GDM1 (cell line): Measurements from ENCODE around the gene SPPL2B.

Source experiments
- DNase-seq: peaks from one replicate; lab custom pipeline; 2025; lab: John Stamatoyannopoulos, UW

The SPPL2B gene

DNA sequence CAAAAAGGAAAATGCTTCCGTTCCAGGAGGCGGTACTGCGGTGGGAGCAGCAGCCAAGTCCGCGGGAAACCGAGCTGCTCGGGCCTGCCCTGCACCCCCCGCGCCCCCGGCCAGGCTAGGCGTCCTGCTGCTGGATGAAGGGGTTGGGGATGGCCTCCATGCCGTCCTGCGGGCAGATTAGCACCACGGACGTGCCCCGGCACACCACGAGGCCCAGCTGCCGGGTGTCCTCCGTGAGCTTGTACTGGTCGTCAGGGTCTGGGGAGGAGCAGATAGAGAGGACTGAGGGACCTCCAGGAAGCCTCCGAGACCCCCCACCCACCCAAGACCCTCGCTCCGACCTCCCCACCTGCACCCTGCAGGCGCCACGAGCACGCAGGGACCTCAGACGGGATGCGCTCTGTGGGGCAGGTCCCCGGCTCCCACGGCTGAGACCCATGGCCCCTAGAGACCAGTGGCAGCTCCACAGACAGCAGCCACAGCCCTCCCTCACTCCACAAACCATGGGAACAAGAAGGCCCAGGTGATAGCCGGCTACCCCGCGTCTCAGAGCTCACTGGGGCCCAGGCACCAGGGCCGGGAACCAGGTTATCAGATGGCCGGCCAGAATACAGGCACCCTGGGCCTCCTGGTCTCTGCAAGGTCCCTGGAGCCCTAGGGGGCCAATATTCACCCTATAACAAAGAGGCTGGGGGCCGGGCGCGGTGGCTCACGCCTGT lies 6.8 kb upstream of the SPPL2B start:
- DNase-seq, result no peak

DNA sequence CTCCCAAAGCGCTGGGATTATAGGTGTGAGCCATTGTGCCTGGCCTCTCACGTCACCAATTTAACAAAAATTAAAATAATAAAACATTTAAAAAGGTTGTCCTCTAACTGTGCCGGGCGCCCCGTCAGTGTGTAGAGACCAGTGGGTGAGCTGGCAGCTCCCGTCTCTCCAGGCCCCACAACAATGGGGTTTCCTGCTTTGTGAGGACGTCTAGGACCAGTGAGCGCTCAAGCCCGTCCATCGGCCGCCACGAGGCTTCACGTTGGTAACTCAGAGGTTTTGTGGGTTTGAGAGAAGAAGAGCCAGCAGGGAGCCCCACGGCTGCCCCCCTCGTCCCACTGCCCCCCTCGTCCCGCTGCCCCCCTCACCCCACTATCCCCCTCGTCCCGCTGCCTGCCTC lies 4.8 kb upstream of the SPPL2B start:
- DNase-seq, result no peak

DNA sequence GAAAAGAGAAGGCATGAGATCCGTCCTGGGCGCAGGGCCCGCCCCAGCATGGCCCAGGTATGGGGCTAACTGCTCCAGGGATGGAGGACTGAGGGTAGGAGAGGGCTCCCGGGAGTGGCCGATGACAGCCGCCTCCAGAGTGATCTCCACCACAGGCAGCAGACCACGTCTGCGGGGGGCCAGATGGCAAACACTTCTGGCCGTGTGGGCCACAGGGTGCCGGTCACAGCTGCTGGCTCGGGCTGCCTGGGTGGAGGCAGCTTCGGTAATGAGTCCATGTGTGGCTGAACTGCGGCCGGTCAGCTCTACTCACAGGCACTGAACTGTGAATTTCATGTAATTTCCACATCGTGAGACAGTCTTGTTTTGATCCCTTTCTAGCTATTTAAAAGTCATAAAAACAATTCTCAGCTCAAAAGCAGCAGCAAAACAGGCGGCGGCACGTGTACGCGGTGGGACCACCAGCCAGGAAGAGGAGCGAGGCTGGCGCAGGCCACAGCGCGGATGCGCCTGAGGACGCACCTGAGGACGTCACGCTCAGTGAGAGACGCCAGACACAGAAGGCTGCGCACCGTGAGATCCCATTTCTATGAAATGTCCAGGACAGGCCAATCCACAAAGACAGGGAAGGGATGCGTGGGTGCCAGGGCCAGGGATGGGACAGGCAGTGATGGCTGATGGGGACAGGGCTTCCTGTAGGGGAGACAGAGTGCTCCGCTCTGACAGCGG lies 4.1 kb upstream of the SPPL2B start:
- DNase-seq, result no peak

GRCh38 chr19:2325281-2326046 lies 3.0 kb upstream of the SPPL2B start:
- DNase-seq, result no peak

DNA sequence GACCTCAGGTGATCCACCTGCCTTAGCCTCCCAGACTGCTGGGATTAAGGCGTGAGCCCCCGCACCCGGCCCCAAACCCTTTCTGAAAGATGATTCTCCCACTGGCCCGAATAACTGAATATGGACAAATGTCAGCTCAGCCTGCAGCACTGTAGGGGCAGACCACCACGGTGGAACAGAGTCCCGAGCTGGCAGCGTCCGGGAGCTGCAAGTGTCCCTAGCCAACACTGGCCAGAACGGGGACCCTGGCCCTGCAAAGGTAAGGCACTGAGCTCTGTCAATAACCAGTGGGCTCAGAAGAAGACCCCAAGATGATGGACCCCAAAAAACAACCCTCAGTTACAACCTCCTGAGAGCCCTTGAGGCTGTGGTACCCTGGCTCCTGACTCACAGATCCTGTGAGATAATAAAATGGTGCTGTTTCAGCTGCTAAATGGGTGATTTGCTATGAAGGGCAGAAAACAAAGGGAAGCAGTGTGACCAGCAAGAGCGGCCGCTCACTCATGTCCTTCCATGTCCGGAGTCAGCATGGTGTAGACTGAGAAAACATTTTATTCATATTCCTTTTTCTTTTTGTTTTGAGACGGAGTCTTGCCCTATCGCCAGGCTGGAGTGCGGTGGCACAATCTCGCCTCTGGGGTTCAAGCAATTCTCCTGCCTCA lies 1.7 kb upstream of the SPPL2B start:
- no peak for DNase-seq

GRCh38 chr19:2327773-2328400 lies 597 bp upstream of the SPPL2B start:
- DNase-seq, result no peak

DNA sequence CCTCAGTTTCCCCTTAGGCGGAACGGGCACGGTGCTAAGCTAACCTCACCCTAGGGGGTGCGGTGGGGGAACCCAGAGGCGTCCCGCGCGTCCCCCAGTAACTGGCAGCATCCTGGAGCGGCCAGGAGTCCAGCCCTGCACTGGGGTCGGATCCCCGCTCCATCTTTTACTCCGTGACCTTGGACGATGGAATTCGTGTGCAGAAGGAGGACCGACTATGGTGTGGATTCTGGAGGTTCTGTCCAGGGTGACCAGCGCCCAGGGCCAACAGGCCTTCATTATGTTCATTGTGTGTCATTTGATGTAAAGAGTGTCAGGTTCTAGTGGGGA lies 630 bp downstream of the SPPL2B start:
- no peak for DNase-seq

DNA sequence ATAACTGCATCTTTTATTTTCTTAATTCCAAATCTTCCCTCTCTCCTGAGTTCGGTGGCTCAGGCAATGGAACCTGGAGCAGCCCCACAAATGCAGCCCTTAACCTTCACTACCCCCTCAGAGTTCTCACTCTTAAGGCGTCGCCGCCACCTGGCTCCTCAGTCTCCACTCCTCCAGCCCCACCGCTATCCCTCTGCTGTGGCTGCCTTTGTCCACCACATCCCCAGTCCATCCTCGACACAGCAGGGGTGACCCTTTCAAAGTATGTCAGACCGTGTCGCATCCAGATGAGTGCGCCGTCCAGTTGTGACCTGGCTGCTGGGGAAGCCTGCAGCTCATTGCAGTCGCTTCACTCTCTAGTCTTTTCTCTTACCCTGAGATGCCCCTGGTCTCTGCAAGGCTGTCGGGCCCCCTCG lies 1.0 kb downstream of the SPPL2B start:
- DNase-seq, result no peak

DNA sequence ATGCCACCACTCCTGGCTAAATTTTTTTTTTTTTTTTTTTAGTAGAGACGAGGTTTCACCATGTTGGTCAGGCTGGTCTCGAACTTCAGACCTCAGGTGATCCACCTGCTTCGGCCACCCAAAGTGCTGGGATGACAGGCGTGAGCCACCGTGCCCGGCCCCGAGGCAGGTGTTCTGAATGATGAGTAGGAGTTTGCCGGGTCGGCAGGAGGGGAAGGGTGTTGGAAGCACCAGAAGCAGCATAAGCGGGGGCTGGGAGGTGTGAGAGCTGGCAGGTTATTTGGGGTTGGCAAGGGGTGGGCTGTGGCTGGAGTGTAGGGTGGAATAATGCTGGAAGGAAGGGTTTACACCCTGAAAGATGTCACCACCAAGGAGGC lies 1.8 kb downstream of the SPPL2B start:
- DNase-seq, result no peak

GRCh38 chr19:2330632-2331284 lies 2.3 kb downstream of the SPPL2B start:
- DNase-seq, result no peak

DNA sequence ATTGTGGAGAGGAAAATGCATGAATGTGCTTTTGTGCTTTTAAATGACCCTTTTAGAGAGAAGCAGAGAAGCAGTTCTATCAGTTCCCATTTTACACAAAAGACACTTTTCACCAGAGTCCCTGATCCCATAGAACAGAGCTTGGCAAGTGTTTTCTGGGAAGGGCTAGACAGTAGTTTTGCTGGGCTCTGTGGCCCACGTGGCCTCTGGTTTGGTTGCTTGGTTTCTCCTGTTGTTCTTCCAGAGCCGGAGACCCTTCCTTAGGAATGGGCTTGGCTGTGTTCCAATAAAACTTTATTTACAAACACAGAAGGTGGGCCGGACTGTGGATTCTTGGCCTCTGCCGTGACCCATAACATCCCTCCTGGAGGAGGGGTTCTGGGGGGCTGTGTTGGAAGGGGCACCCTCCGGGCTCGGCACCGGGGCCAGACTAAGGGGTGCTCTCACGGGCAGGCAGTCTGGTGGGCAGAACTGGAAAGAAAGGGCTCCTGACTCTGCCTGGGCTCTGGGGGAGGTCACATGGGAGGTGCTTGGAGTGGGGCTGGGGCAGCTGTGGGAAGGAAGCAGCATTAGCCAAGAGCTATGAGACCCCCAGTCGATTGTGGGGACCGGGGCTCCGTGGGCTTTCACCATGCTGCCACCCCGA lies 3.2 kb downstream of the SPPL2B start:
- no peak for DNase-seq

DNA sequence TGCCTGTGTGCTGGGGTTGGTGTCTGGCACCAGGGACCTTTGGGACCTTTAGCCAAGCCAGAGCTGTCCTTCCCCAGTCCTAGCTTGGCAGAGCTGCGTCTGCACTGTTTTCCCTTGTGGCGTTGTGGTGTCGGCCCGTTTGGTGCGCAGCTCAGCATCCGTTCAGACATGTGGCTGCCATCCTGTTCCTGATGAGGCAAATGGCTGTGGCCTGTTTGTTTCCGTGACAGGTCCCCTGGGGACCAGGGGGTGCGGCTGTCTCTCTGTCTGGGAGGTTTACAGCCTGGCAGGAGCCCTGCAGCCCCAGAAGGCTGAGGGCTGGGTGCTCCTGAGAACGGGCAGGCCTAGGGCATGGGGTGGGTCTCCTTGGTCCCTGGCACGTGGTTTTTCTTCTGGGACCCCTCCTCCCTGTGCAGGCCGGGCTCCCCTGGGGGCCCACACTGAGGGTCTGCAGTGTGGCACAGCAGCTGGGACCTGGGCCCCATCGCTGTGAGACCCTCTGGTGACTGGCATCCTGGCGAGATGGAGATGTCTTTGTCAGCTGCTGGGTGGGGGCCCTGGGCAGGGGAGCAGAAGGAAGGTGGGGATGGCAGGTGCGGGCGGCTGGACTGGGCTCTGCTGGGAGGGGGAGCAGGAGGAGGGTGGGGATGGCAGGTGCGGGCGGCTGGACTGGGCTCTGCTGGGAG lies 4.0 kb downstream of the SPPL2B start:
- no peak for DNase-seq

DNA sequence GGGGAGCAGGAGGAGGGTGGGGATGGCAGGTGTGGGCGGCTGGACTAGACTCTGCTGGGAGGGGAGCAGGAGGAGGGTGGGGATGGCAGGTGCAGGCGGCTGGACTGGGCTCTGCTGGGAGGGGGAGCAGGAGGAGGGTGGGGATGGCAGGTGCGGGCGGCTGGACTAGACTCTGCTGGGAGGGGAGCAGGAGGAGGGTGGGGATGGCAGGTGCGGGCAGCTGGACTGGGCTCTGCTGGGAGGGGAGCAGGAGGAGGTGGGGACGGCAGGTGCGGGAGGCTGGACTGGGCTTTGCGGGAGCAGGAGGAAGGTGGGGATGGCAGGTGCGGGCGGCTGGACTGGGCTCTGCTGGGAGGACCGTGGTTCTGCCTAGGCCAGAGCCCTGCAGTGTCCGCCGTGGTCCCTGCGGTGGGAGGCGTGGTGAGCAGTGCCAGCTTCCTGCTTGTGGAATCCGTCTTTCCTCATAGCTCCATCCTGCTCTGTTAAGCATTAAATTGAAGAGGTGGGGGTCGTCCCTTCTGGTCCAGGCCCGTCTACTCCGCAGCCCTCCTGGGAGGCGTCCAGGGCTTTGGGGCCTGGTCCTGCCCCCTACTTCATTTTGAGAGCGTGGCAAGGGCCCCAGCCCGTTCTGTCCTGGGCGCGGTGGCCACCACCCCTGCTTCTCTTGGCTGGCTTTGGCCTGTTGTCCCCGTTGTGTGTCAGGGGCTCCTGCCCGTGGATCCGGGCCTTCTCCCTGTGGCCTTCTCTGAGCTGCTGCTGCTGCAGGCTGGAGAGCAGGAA lies 4.7 kb downstream of the SPPL2B start:
- no peak for DNase-seq

- no peak for DNase-seq
These were observed 5.3 kb downstream of the SPPL2B start for GRCh38 chr19:2333807-2334211.

DNA sequence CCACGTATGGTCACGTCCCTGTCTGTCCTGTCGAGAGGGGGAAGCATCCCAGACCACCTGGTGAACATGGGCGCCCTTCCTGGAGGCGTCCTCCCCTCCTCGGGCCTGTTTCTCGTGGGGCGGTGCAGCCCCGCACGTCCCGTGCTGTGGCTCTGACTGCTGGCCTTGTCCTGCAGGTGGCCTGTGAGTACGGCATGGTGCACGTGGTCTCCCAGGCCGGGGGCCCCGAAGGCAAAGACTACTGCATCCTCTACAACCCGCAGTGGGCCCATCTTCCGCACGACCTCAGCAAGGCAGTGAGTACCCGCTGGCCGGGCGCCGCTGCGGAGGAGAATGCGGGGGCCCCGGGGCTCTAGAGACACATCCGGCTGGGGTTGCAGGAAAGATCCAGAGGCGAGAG lies 5.9 kb downstream of the SPPL2B start:
- DNase-seq, result no peak

GRCh38 chr19:2334986-2335846 lies 6.7 kb downstream of the SPPL2B start:
- no peak for DNase-seq

DNA sequence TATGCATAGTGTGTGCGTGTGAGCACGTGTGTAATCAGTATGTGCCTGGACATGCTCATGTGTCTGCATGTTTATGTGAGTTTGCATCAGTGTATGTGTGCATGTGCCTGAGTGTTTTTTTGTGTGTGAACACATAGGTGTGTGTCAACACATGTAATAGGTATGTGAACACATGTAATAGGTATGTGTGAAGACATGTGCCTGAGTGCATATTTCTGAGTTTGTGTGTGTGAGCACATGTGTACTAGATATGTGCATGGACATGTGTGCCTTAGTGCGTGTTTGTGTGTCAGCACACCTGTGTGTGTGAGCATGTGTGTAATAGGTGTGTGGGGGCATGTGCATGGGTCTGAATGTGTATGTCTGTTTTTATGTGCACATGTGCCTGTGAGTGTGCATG lies 7.4 kb downstream of the SPPL2B start:
- no peak for DNase-seq

GRCh38 chr19:2336528-2337328 lies 8.2 kb downstream of the SPPL2B start:
- DNase-seq, result no peak
